GM12864 (cell line): ENCODE data around the gene SEC11C.

ENCODE experiments used
- DNase-seq: peaks from one replicate; pipeline ENCODE4 v3.0.0-alpha.2; 2011; ENCODE audit warnings: low read depth
- H3K4me3 ChIP-seq: 2 replicates; pipeline ENCODE4 v1.5.1; 2011; ENCODE audit warnings: mild to moderate bottlenecking, low read depth, low read length, control low read depth
- TF ChIP-seq, protein P1 (sequence below): IDR thresholded peaks from 2 replicates; pipeline ENCODE4 v1.5.1; 2011; ENCODE audit warnings: low read depth, mild to moderate bottlenecking, moderate library complexity, low read length, control low read depth, inconsistent platforms; ENCODE audit errors: missing control alignments

Gene SEC11C

DNA sequence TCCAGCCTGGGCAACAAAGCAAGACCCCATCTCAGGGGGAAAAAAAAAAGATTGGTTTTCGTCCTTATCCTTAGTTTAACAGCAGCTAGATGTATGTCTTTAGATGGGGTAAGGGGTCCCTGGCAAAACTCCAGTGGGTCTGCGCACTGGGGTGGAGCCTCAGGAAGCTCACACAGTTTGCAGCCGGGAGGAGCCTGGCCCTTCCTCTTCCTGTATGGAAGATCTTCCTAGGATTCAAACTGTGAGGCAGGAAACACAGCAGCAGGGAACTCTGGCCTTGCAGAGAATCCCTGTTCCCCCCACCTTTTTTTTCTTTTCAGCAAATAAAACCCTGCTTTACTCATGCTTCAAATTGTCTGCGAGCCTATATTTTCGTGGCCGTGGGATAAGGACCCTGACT lies 67.8 kb downstream of the SEC11C start:
- no peak overlapping the region for H3K4me3 ChIP-seq
- TF ChIP-seq, protein P1, sequence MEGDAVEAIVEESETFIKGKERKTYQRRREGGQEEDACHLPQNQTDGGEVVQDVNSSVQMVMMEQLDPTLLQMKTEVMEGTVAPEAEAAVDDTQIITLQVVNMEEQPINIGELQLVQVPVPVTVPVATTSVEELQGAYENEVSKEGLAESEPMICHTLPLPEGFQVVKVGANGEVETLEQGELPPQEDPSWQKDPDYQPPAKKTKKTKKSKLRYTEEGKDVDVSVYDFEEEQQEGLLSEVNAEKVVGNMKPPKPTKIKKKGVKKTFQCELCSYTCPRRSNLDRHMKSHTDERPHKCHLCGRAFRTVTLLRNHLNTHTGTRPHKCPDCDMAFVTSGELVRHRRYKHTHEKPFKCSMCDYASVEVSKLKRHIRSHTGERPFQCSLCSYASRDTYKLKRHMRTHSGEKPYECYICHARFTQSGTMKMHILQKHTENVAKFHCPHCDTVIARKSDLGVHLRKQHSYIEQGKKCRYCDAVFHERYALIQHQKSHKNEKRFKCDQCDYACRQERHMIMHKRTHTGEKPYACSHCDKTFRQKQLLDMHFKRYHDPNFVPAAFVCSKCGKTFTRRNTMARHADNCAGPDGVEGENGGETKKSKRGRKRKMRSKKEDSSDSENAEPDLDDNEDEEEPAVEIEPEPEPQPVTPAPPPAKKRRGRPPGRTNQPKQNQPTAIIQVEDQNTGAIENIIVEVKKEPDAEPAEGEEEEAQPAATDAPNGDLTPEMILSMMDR = no peak
- DNase-seq = no peak
